ENCODE results near the gene CNOT3. TPM values are rescaled to one million over a fixed set of nuclear protein-coding genes. Genes with fewer than 3 reads are reported as not detected.
A peak's percentile ranks its signal among the peaks of the same experiment; 100 is the strongest.

CNOT3 gene
- total and polyA plus RNA-seq, 2 of the 13 experiments (the other 11 are each of a cell fraction or from before 2014, with no cell fraction given), result 4.3 to 5.8 TPM

DNA sequence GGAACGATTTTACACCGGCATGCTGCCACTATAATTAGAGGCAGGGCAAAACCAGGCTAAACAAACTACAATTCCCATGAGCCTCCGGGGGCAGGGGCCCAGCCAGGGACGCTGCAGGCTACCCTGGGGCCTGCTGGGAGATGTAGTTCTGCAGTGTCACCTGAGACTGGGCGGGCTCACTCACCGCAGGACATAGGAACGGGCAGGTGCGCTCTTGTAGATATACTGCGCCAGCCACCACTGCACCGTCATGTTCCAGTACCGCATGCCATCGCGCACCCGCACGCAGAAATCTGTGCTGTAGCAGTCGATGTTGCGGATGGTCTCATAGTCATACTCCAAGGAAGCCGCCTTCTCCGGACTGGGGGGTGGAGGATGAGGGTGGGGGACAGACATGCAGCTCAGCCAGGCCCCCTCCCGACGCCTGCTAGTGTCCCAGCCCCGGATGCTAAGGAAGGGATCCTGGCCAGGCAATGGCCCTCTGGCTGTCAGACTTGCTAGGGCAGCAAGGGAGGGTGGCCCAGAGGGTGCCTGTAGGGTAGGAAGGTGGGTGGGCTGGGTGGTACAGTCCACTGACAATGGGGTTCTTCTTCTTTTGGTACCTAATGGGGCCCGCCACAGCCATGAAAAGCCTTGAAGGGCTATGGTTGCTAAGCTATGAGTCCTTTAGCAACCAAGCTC is 41.2 kb downstream of the CNOT3 start (continued):
- TF ChIP-seq, protein P1, sequence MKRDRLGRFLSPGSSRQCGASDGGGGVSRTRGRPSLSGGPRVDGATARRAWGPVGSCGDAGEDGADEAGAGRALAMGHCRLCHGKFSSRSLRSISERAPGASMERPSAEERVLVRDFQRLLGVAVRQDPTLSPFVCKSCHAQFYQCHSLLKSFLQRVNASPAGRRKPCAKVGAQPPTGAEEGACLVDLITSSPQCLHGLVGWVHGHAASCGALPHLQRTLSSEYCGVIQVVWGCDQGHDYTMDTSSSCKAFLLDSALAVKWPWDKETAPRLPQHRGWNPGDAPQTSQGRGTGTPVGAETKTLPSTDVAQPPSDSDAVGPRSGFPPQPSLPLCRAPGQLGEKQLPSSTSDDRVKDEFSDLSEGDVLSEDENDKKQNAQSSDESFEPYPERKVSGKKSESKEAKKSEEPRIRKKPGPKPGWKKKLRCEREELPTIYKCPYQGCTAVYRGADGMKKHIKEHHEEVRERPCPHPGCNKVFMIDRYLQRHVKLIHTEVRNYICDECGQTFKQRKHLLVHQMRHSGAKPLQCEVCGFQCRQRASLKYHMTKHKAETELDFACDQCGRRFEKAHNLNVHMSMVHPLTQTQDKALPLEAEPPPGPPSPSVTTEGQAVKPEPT (CRISPR knock-in tag; IDR thresholded peaks at IDR 0.05; ENCODE audit: low read depth), result no peak
- TF ChIP-seq STAT5B (CRISPR knock-in tag; IDR thresholded peaks at IDR 0.05) (no peak), AGO2 (optimal IDR thresholded peaks at IDR 0.05; ENCODE audit: low read depth, low read length) (peak; percentile 76), ZNF143 (CRISPR knock-in tag; IDR thresholded peaks at IDR 0.05) (peak; percentile 97), ZNF10 (CRISPR knock-in tag; IDR thresholded peaks at IDR 0.05; ENCODE audit: borderline replicate concordance, low read depth) (no peak), PRPF4 (IDR thresholded peaks at IDR 0.05; ENCODE audit: low read depth, low read length, poor library complexity, severe bottlenecking) (no peak), ZSCAN31 (CRISPR knock-in tag; IDR thresholded peaks at IDR 0.05; ENCODE audit: low read depth) (no peak), HCFC1 (IDR thresholded peaks at IDR 0.05; ENCODE audit: low read depth, low read length) (peak; percentile 85), ZSCAN22 (CRISPR knock-in tag; IDR thresholded peaks at IDR 0.05) (no peak), KAT8 (CRISPR knock-in tag; IDR thresholded peaks at IDR 0.05) (no peak), MLLT10 (CRISPR knock-in tag; IDR thresholded peaks at IDR 0.05) (no peak), SUZ12 (IDR thresholded peaks at IDR 0.05; ENCODE audit: low read depth, low read length) (peak; percentile 80)
- TF ChIP-seq, protein P2, sequence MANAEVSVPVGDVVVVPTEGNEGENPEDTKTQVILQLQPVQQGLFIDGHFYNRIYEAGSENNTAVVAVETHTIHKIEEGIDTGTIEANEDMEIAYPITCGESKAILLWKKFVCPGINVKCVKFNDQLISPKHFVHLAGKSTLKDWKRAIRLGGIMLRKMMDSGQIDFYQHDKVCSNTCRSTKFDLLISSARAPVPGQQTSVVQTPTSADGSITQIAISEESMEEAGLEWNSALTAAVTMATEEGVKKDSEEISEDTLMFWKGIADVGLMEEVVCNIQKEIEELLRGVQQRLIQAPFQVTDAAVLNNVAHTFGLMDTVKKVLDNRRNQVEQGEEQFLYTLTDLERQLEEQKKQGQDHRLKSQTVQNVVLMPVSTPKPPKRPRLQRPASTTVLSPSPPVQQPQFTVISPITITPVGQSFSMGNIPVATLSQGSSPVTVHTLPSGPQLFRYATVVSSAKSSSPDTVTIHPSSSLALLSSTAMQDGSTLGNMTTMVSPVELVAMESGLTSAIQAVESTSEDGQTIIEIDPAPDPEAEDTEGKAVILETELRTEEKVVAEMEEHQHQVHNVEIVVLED (CRISPR knock-in tag; IDR thresholded peaks at IDR 0.05; ENCODE audit: borderline replicate concordance), result no peak

All from HepG2 (cell line).